GM12874 (cell line): ENCODE measurements around the gene ANKRD44.

Experiments used
- CTCF ChIP-seq: IDR thresholded peaks from 2 replicates; pipeline ENCODE4 v1.5.1; 2011; ENCODE audit warnings: low read depth, mild to moderate bottlenecking, control low read depth, low read length, moderate library complexity; ENCODE audit not compliant: insufficient read depth

Gene ANKRD44

GRCh38 chr2:197255543-197255942 lies 55.0 kb downstream of the ANKRD44 start:
- no peak for TF ChIP-seq CTCF

- TF ChIP-seq CTCF: no peak
Measured at GRCh38 chr2:197254776-197255530, 55.6 kb downstream of the ANKRD44 start.

- TF ChIP-seq CTCF: no peak
Measured at GRCh38 chr2:197251576-197251975, 59.0 kb downstream of the ANKRD44 start.

- TF ChIP-seq CTCF: no peak
Measured at GRCh38 chr2:197251163-197251562, 59.4 kb downstream of the ANKRD44 start.

- TF ChIP-seq CTCF: no peak
Measured at GRCh38 chr2:197250084-197250397, 60.5 kb downstream of the ANKRD44 start.

GRCh38 chr2:197249381-197250083 lies 61.0 kb downstream of the ANKRD44 start:
- no peak for TF ChIP-seq CTCF

GRCh38 chr2:197248623-197249022 lies 62.0 kb downstream of the ANKRD44 start:
- TF ChIP-seq CTCF: no peak
